Endothelial cell of hepatic sinusoid (primary cell): Measurements from ENCODE around the gene TOMT.

Experiments
- in situ Hi-C: cut with HindIII; loops from 2 replicates; pipeline ENCODE4 v1.10.0; 2017; ENCODE audit warnings: low sequenced_read_pairs

The TOMT gene

DNA sequence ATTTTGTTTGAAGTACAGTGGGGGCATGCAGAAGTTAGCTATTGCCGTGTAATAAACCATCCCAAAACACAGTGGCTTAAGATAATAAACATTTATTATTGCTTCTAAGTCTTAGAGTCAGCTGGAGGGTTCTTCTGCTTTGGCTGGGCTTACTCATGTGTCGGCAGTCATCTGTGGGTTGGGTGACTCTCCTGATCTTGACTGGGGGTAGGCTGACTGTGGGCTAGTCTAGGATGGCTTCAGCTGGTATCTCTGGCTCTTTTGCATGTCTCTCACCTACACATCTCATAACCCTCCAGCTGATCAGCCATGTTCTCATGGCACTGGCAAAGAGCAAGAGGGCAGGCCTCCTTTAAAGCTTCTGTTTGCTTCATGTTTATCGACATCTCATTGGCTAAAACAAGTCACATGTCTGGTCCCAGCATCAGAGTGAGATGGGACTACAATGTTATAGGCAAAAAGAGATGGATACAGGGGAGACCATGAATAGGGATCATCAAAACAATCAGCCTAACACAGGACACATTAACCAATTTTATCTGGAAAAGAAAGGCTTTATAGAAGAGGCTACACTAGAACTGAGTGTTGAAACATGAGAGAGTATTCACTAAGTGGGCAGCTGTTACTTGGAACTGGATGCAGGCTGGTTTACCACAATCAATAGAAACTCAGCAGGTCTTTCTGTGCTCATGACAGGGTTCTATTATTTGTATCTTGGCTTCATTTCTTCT is 19.9 kb upstream of the TOMT start:
- in situ Hi-C loops: no loop called here

DNA sequence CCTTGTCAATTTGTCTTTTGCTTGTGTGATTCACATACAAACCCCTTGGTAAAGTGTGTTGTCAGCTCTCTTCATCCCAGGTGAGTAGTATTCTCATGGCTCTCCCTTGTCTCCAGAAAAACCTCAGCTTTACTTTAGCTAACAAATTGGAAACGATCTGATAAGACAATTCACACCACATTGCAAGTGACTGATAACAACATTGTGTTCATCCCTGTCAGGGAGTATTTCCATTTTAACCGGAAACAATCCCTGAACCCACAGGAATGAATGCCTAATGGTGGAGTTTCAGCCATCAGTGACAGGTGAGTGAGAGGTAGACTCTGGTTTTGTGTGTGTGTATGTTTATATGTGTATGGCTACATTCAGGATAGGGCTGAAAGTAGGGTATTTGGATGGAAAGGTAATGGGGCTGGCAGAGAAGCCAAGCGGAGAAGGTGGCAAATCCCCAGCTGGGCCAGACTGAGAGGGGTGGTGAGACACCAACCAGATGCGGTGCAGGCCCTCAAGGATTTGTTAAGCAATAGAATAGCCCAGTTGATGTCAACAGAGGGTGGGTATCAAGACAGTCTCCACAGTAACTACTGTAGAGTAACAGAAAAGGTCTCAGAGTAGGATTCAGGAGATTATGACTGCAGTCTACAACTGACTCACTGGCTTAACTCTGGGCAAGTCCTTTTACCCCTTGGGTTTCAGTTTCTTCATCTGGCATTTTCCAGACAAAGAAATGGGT is 17.5 kb upstream of the TOMT start:
- in situ Hi-C loops: no loop called here

DNA sequence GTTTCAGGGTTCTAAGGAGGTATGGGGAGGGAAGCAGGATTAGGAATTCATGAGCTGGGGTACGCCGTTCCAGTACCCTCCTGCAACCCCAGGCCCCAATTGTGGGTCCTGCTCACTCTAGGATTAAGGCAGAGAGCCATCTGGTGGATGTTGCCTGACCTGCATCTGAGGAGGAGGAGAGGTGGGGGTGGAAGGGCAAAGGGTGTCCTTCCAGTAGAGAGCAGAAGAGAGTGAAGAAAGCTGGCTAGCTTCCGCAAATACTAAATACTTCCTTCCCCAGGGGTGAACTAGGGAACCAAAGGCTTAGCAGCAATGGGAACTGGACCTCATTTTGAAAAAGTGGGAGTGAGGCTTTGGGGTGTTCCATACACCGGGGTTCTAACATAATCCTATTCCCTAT is 14.4 kb upstream of the TOMT start:
- in situ Hi-C loops: no loop called here

DNA sequence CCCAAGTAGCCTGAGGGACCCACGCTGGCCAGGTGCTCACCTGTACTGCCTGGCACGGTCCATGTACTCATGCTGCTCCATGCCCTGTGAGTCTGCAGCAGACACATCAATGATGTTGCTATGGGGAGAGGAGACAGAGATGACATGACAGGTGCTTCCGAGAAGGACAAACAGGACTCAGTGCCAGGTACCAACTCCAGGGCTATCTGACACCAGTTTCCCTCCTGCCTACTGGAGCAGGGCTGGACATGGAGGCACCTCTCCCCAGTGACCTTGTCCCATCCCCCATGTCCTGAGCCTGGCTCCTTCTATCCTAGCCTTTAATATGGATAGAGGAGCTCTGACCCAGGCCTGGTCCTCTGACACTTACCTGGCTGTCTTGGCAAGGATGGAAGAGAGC is 7.0 kb upstream of the TOMT start:
- in situ Hi-C loops: no loop called here

DNA sequence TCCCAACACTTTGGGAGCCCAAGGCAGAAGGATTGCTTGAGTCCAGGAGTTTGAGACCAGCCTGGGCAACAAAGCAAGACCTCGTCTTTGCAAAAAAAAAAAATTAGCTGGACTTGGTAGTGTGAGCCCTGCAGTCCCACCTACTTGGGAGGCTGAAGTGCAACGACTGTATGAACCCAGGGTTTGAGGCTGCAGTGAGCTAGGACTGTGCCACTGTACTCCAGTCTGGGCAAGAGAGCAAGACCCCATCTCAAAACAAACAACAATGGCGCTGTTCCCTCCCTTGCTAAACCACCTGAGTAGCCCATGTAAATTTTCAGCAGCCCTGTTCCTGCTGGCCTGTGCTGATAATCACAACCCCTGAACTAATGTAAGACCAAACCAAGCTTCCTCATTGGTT is 5.7 kb upstream of the TOMT start:
- in situ Hi-C loops: loop anchor here (5.0 kb wide), 1 partner anchor 73 kb away; no protein-coding TSS in a partner anchor

DNA sequence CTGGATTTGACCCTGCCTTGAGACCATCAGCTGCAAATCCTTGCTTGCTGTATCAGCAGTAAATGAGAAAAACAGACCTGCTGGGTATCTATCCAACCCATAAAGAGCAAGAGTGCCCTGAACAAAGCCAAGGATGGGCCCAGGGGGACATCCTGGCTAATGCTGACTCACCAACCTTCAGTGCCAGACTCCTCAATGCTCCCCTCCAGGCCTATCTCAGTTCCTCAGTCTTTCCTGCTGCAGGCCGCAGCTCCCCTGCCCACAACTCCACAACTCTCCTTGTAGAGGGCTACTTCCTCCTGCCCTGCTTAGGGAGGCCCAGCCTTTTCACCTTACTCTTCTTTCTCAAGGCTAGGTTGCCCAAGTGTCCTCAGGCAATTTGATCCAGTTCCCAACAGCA is 5.3 kb upstream of the TOMT start:
- in situ Hi-C loops: loop anchor here (5.0 kb wide), 1 partner anchor 73 kb away; no protein-coding TSS in a partner anchor

DNA sequence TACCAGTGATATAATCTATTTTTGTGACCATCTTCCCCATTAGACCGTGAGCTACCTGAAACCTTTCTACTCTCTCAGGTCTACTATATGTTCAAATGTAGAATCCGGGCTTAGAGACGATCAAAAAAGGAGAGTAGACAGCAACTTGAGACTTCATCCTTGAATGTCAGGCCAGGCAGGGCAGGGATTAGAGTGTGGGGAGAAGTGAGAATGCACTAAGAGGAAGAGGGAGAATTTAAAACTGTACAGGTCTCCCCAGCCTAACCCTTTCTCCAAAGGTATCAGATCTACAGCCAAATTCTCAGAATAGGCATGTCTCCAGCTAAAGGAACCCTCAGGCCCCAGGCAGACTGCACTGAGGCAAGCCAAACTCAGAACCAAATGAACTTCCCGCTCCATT is 3.6 kb upstream of the TOMT start:
- in situ Hi-C loops: loop anchor here (5.0 kb wide), 1 partner anchor 75 kb away; no protein-coding TSS in a partner anchor

DNA sequence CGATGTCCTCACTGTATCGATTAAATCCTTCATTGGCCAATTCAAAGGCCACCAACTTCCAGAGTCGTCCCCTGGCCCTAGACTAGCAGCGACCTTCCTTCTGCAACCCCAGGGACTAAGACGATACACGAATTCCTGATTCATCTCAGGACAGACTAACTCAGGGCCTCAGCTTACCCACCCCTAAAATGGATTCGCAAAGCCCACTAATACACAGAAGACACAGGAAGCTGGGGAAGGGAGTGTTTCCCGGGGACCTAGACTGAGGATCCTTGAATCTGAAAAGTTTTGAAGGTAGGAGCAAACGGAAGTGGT is 3.1 kb upstream of the TOMT start:
- in situ Hi-C loops: loop anchor here (5.0 kb wide), 1 partner anchor 75 kb away; no protein-coding TSS in a partner anchor

DNA sequence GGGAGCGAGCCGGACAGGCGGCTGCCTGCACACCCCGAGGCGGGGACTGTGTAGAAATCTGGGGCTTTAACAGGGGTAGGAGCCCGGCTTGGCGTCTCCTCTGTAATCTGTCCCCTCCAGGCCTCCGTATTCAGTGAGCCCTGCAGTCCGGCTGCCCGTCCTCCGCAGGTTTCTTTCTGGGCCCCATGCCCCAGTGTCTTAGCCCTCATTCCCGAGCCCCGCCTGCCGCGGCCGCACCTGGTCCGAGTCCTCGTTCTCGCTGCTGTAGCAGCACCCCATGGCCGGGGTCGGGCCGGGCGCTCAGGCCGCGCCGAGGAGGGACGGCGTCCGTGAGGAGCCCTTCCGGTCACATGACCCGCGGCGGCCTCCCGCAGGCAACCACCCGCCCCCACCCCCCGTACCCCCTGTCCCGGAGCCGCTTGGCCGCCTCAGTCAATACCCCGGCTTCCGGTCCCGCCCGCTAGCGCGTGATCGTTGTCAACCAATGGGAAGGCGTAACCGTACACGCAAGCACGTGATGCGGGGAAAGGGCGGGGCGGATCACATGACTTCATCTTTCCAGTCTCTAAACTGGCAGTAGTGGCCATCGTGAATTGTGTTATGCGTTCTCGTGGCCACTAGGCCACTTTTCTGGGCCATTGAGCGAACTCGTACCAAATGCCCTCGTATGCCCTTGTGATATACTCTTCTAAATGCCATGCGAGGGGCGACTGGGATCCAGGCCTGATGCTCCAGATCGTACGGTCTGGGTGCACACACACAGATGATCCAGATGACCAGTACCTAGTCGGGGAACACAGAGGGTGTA is 2.6 kb upstream of the TOMT start, which contains the start of gene LAMTOR1:
Gene LAMTOR1 (minus strand): TSS at position 352 of the 808 bp plus-strand sequence. CDS start 73 bp downstream, at position 279.
- in situ Hi-C loops: loop anchor here (5.0 kb wide), 1 partner anchor 76 kb away; no protein-coding TSS in a partner anchor

DNA sequence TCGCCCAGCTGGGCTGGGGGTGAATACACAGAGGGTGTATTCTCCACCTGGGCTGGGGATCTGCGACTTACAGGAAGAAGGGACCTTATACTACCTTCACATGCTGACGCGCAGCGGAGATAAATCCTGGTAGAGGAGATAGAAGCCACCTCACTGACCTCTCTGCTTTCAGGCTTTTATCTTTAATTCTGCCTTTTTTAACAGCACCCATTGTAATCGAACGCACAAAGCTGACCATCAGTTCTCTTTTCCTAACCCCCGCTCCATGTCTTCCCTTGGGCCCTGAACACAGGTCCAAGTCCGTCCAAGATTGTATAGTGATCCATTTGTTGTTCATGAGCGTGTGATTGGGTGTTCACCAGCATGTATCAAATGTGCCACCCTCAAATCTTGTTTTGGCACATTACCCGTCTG is 2.0 kb upstream of the TOMT start:
- in situ Hi-C loops: loop anchor here (5.0 kb wide), 1 partner anchor 76 kb away; no protein-coding TSS in a partner anchor

DNA sequence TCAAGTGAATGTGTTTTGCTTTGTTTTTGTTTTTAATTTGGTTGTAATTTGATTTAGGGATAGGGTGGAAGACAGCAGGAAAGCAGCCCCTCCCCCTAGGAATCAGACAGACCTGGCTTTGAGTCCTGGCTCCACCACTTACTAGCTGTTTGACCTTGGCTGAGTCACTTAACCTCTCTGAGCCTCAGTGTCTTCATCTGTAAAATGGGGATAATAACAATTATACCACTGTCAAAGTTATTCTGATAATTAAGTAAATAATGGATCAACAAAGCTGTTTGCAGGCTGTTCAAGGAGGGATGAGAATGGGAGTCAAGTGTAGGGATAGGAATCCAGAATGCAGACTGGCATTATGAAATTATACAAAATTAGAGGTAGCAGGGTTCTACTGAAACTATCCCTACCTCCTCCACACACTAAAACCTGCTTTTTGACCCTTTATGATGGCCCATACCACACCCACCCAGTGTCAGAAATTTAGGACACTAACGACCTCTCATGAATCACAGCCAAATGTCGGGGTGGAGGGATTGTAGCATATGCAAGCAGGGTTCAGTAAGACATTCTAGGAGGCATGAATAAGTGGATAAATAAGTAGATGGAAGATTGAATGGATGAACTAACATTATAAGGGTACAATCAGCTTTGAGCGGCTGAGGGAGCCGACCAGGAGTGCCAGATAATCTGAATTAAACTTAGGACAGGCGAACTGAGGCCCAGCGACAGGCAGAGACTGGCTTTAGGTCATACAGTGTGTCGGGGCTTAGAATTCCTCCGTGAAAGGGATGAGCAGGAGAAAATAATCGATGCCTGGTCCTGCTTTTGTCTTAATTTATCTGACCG is 5.8 kb downstream of the TOMT start:
- in situ Hi-C loops: no loop called here

DNA sequence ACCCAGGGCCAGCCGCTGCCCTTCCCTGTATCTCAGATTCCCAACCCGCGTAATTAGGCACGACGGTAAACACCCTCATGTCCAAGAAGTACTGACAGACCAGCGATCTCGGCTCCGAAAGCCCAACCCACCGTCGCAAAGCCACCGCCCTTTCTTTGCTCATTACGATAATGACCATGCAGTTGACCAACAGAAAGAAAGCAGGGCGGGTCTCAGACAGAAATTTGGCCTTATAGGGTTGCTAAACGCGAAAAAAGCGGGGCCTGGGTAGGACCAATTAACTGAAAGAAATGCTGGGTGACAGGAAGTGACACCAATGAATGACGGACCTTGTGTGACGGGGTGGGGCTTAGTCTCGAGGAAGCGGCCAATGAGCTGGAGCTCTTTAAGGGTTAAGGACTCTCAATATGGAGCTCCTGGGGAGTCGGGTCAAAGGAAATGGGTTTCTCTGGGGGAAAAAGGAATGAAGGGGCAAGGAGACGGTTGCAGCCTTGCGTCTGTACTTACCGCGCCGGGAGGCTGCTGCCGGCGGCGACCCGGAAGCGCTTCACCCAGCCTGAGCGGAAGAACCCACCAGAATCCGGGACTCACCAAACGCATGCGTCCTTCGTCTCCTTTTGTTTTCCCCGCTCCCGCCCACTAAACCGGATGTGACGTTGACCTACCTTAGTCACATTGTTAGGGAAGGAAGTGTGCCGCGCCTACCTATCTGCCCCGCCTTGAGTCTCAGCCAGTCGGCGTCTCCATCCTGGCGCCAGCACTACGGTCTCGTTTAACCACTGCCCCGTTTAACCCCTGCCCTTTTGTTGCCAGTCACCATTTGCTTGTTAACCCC is 6.6 kb downstream of the TOMT start, which contains the start of gene ANAPC15:
Gene ANAPC15 (minus strand): TSS at position 553 of the 835 bp plus-strand sequence. CDS start 1,419 bp downstream, outside the sequence.
- in situ Hi-C loops: no loop called here

DNA sequence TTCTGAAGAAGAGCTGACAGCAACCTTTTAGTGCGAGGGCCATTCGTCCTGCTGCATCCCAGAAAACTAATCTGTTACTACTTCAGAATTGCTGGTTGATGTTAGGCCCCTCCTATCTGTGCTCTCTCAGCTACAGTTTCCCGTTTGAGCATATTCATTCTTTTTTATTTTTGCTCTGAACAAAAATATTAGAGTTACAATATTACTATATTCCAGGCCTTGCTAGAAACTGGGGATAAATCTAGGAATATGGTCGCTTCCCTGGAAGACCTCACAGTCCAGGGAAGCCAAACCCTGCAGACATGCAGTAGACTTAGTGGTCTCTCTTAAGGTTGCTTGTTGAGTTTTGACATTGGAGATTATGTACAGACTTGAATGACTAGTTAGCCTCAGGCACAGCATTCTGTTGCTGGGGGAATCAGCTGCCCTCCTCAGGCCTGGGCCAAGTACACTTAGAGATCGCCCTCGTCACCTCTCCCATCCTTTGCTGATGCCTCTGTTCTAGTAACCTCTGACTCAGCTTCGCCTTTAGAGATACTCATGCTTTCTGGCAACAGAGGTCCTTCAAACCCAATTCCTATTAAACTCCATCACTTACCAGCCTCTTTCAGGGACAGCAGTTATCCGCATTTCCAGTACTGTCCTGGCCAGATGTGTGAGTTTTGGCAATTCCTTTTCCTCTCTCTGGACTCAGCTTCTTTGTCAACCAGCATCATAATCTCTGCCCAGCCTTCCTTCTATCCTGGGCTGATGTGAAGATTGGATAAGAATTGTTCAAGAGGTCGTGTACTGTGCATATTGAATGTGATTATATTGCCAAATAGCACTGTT is 7.5 kb downstream of the TOMT start:
- in situ Hi-C loops: no loop called here

DNA sequence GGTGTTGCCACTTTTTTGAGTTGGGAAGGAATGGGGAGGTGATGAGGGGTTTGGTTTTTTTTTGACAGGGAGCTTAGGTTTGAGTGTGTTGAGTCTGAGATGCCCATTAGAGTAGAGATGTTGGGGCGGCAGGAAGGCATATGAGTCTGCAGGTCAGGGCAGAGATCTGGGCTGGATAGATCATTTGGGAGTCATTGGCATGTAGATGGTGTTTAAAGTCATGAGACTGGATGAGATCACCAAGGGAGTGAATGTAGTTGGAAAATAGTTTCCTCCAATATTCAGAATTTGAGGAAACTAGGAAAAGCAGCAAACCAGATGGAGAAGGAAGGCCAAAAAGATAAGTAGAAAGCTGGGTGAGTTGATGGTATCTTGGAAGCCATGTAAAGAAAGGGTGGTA is 8.8 kb downstream of the TOMT start:
- in situ Hi-C loops: no loop called here

DNA sequence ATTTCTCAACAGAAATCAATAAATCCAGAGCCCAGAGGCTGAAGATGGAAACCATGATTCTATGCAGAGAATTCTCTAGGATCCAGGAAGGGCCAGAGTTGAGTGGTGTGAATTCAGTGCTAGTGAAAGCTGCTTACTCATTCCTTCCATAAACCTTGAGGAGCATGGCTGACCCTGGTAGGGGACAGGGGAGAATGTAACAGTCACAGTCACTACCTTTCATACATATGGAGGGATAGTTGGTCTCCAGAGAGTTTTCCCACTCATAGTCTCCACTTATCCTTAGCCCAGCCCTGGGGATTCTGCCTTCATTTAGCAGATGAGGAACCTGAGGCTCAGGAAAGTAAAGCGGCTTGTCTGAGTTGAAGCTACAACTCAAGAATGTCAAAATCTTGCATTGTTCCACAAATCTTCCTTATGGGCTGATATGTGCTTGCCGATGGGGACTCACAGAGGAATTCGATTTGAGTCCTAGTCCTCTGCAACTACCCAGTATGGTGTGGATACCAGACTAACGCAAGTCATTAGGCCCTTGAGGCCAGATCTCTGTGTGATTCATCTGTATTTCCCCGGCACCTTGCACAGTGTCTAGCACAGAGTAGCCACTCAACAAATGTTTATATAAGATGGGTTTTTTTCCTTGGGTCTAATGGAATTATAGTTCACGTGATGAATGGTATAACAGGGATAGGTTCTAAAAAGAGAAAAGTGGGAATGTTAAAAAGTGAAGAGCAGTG is 10.5 kb downstream of the TOMT start:
- in situ Hi-C loops: loop anchor here (5.0 kb wide), 1 partner anchor 76 kb away; the partner anchor contains the start of gene FOLR1

DNA sequence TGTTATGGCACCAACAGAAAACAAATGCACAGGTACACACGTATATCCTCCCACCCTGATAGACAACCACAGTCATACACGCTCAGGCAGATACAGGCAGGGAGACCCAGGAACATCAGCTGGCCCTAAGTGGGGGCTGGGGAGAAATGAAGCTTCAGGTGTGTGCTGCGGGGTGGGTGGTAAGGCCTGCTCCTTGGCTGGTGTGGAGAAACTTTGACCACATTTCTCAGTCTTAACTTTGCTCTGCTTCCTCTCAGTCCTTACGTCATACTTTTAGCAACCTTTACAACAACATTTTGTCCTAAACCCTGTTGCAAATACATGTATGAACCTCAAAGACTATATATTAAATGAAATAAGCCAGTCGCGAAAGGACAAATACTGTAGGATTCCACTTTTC is 13.5 kb downstream of the TOMT start:
- in situ Hi-C loops: loop anchor here (5.0 kb wide), 1 partner anchor 73 kb away; the partner anchor contains the start of gene FOLR1

DNA sequence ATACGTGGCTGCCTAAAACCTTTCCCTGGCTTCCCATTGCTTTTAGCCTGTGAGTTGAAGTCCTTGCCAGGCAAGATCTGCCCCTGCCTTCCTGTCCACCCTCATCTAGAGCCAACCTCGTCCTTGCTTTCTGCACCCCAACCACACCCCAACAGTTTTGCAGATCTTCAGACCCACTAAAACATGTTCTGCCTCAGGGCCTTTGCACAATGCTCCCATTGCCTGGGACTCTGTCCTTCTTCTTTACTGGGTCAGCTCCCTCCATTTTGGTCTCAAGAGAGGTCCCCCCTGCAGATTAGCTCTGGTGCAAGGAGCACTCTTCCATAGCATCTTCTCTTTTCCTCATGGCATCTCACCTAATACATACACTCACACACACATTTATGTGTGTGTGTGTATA is 15.2 kb downstream of the TOMT start:
- in situ Hi-C loops: no loop called here

DNA sequence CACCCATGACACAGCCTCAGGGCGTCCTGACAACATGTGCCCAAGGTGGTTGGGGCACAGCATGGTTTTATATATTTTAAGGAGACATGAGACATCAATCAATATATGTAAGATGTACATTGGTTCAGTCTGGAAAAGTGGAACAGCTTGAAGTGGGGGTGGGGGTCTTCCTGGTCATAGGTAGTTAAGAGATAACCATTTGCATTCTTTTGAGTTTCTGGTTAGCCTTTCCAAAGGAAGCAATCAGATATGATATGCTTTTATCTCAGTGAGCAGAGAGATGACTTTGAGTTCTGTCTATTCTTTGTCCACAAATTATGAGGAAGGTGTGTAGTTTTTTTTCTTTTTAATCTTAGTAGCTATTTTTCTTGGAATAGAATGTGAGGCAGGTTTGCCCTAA is 16.9 kb downstream of the TOMT start:
- in situ Hi-C loops: no loop called here
